HG03025 (cell line): ENCODE data around the gene PTGDR.

Experiments
- ATAC-seq: cut with Tn5 transposase; IDR thresholded peaks from one replicate; pipeline ENCODE4 v1.9.1; 2021; ENCODE audit warnings: mild to moderate bottlenecking, moderate library complexity; ENCODE audit not compliant: unreplicated experiment, low FRiP score

The PTGDR gene

GRCh38 chr14:52307376-52307775, 39.9 kb downstream of the PTGDR start:
- no peak for ATAC-seq

- ATAC-seq: no peak
Measured at GRCh38 chr14:52307905-52308304, 40.4 kb downstream of the PTGDR start.

GRCh38 chr14:52310541-52310940, 43.0 kb downstream of the PTGDR start:
- no peak for ATAC-seq

GRCh38 chr14:52312931-52313355, 45.4 kb downstream of the PTGDR start:
- ATAC-seq: no peak

GRCh38 chr14:52313462-52313861, 46.0 kb downstream of the PTGDR start:
- ATAC-seq: no peak

- peak; percentile 36 for ATAC-seq
Measured at GRCh38 chr14:52313903-52314594, 46.6 kb downstream of the PTGDR start, which contains the start of gene PTGER2. Gene PTGER2 (plus strand): TSS chr14:52314312. CDS start chr14:52314549, 237 bp downstream.

GRCh38 chr14:52314595-52315354, 47.3 kb downstream of the PTGDR start:
- ATAC-seq: peak; percentile 41

GRCh38 chr14:52315355-52315718, 47.8 kb downstream of the PTGDR start:
- no peak for ATAC-seq

GRCh38 chr14:52318062-52318461, 50.6 kb downstream of the PTGDR start:
- no peak for ATAC-seq

- ATAC-seq: no peak
Measured at GRCh38 chr14:52318826-52319645, 51.5 kb downstream of the PTGDR start.

- no peak for ATAC-seq
Measured at GRCh38 chr14:52319919-52320318, 52.4 kb downstream of the PTGDR start.

- ATAC-seq: peak; percentile 97
Measured at GRCh38 chr14:52325126-52325525, 57.6 kb downstream of the PTGDR start.

GRCh38 chr14:52325630-52326029, 58.1 kb downstream of the PTGDR start:
- ATAC-seq: no peak
